GF-D8 (cell line): ENCODE results near the gene PRAMEF1.
"Not testable (repeated sequence)": the region's sequence is repeated elsewhere in the genome, so short reads cannot be mapped to it uniquely, and the experiment has no call there.

ENCODE experiments used
- DNase-seq: peaks from one replicate; lab custom pipeline; 2025; lab: John Stamatoyannopoulos, UW

PRAMEF1 gene

DNA sequence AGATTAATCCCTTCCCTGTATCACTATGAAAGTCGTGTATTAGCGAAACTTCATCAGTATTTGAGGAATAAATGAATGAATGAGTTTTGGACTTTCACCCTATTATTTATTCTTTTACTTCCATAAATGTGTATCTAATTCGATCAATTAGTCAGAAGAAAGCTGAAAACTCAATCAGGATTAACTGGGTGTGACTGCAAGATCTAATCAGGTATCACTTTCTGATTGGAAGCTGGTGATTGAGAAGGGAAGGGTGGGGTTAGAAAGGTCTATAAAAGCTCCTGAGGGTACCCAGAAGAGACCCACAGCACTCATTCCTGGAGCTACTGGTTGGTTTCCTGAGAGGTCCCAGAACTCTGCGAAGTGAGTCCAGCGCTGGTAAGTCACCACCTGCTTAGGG lies at the start of gene PRAMEF1:
Gene PRAMEF1, plus strand, starts transcription at position 301 of the 400 bp plus-strand sequence. CDS start 1,831 bp downstream, outside the sequence.
- DNase-seq: not testable (repeated sequence)

DNA sequence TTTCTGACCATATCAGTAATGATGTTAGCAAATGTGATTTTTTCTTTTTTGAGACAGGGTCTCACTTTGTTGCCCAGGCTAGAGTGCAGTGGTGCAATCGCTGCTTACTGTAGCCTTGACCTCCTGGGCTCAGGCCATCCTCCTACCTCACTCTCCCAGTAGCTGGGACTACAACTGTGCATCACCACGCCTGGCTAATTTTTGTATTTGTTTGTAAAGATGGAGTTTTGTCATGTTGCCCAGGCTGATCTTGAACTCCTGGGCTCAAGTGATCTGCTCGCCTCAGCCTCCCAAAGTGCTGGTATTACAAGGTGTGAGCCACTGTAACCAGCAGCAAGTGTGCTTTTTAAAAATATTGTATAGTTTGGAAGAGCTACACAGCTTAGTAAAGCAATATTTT lies 49.3 kb upstream of the PRAMEF1 start:
- DNase-seq: no peak

DNA sequence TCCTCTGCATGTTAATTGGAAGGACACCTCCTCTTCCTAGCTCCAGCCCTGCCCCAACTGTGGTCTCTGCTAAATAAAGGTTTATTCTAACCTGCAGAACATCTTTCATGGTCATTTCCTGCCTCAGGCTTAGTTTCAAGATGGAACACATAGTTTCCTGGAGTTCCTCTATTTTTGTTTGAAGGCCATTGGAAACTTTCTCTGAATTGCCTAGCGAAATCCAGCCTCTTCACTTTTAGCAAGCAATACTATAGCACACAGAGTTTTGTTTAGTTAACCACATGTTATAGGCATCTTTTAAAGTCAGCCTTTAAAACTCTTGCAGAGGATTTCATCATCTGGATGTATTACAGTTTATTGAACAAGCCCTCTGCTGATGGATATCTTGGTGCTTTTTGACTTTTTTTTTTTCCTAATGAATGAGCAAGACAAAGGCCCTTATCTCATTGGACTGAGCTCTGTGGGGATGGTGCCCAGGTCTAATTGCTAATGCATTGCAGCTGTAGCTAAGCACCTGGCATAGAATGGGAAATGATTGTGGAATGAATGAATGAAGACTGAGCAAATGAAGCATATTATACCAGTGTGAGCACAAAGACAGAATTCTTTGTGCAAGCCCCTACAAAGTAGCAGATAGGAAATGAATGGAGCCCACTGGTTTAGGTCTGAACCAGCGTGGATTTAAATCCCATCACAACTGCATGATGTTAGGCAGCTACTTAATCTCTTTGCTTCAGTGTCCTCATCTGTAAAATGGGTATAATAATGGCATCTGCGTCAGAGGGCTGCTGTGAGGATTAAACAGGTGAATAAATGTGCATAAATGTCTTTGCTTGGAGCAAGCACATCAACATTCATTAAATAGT lies 45.8 kb upstream of the PRAMEF1 start:
- DNase-seq: no peak

DNA sequence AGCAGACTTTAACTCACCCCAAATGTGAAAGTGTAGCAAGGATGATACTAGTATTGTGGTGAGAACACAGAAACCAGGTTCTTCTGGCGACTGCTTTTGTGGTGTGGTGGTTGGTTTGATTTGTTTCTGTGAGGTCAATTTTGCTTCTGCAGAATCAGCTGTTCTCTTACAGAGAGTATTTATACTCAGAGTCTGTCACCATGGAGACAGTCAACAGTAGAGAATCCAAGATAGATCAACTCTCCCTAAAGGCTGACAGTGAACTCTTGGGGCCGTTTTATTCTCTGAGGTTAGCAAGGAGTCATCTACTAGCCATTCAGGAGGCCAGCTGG lies 45.2 kb upstream of the PRAMEF1 start, which contains the start of gene CFAP107:
Gene CFAP107, plus strand, starts transcription at position 209 of the 332 bp plus-strand sequence. CDS start 231 bp downstream, outside the sequence.
- DNase-seq: no peak

GRCh38 chr1:12748778-12749355 lies 42.3 kb upstream of the PRAMEF1 start:
- no peak for DNase-seq

DNA sequence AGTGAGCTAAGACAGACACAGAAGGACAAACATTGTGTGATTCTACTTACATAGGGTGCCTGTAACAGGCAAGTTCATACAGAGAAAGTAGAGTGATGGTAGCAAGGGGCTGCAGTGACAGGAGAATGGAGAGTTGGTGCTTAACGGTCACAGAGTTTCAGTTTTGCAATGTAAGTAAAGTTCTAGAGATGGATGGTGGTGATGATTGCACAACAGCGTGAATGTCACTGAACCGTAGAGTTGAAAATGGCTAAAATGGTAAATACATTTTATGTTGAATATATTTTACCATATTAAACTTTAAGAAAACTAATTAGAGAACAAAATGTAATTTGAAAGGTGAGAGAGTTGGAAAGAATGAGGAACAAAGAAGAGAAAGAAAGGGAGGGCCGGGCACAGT lies 36.5 kb upstream of the PRAMEF1 start:
- DNase-seq: no peak

GRCh38 chr1:12756273-12756672 lies 34.9 kb upstream of the PRAMEF1 start:
- no peak for DNase-seq

DNA sequence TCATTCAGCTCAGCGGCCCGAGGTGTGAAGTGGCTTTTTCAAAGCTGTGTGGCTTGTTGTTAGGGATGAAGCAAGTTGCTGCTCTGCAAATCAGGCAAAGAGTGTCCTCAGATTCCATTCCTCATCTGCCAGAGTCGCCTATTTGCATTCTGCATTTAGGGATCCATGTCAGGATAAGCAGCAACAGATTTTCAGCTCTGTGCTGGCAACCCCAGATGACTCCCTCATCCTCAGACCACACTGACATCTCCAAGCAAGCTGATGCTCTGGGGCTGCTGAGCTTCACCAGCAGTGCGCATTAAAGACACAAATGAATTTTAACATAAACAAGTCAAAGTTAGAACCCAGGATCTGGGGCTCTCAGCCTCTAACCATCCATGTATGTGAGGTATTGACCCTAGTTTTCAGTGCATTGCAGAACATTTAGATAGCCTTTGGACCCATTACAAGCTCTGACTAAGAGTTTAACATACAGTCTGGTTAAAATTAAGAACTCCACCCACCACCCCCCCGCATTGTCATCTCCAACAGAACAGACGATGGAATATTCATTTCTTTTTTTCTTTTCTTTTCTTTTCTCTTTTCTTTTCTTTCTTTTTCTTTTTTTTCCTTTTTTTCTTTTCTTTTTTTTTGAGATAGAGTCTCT lies 34.3 kb upstream of the PRAMEF1 start:
- DNase-seq: no peak

DNA sequence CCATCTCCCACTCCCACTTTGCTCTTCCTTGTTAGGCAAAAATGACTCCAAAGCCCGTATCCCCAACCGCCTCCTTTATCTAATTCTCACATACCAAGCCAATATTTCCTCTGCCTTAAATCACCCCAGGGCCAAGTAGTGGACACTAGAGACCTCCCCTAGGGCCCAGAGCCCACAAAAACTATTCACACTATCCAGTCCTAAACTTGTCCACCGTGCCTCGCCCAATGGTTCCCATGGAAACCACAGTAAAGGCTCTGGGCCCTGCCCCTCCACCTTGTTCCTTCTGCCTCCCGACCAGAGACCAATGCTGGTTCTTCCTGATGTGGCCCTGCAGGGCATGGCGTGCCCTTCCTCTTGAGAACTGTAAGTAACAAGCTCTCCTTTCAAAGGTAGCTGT lies 33.4 kb upstream of the PRAMEF1 start:
- DNase-seq: no peak

- no peak for DNase-seq
Measured at GRCh38 chr1:12760256-12760795, 30.9 kb upstream of the PRAMEF1 start.

- no peak for DNase-seq
Measured at GRCh38 chr1:12761781-12762180, 29.4 kb upstream of the PRAMEF1 start.

DNA sequence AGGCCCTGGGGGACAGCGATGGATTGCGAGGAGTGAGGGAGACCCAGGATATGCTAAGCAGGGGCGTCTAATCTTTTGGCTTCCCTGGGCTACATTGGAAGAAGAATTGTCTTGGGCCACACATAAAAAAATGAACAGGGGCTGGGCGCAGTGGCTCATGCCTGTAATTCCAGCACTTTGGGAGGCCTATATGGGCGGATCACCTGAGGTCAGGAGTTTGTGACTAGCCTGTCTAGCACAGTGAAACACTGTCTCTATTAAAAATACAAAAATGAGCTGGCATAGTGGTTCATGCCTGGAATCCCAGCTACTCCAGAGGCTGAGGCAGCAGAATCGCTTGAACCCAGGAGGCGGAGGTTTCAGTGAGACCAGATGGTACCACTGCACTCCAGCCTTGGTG lies 28.4 kb upstream of the PRAMEF1 start:
- no peak for DNase-seq

DNA sequence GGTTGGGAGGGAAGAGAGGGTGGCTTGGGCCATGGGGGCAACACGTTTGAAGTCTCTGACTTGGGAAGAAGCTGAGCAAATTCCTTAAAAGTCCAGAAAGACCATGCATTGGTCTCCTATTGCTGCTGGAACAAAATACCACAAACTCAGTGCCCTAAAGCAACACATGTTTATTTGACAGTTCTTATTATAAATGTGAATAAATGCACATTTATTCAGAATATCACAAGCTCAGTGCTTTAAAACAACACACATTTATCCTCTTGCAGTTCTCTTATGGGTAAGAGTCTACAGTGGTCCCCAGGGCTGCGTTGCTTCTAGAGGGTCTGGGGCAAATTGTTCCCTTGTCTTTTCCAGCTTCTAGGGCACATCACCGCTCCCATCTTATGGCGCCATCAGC lies 27.7 kb upstream of the PRAMEF1 start:
- DNase-seq: no peak

GRCh38 chr1:12764016-12764415 lies 27.2 kb upstream of the PRAMEF1 start:
- DNase-seq: no peak

GRCh38 chr1:12769031-12769430 lies 22.2 kb upstream of the PRAMEF1 start:
- no peak for DNase-seq

- no peak for DNase-seq
Measured at GRCh38 chr1:12769976-12770505, 21.2 kb upstream of the PRAMEF1 start.

DNA sequence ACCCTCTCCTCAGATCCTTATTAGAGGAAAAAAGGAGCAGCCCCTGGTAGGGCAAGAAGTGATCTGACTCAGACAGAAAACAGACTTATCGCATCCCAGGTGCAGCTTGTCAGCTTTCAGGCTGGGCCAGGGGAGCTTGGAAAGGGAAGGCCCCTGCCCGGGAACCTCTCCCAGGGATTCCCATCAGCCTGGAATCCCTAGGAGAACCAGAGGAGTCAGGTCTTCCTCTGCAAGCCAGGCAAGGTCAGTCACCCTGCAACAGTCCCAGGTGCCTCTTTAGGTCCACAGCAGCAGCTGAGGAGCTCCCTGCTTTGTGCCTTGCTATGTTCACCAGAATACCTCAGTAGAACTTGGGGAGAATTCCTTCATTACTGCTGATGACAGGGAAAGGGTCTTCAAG lies 20.6 kb upstream of the PRAMEF1 start:
- no peak for DNase-seq

DNA sequence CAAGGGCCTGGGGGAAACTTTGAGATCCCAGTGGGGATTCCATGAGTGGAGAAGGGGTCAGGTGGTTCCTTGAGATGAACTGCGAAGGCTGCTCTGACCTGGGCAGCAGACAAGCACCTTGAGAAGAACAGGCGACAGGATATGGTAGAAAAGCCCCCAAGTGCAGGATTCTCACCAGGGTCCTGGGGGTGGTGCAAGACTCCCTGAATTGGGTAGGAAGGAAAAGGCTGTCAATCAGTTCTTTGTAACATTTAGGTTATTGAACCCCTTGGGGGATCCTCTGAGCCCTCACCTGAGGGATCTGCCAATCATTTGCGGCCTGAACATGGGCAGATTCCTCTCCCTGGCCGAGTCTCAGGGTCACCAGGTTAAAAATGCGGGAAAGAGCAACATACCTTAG lies 20.0 kb upstream of the PRAMEF1 start:
- DNase-seq: no peak

- DNase-seq: no peak
Measured at GRCh38 chr1:12772520-12772919, 18.7 kb upstream of the PRAMEF1 start.

GRCh38 chr1:12773438-12773837 lies 17.8 kb upstream of the PRAMEF1 start, which contains the start of gene PRAMEF12:
Gene PRAMEF12 (plus strand): TSS chr1:12773738. CDS start chr1:12774868, 1,130 bp downstream.
- DNase-seq: no peak

DNA sequence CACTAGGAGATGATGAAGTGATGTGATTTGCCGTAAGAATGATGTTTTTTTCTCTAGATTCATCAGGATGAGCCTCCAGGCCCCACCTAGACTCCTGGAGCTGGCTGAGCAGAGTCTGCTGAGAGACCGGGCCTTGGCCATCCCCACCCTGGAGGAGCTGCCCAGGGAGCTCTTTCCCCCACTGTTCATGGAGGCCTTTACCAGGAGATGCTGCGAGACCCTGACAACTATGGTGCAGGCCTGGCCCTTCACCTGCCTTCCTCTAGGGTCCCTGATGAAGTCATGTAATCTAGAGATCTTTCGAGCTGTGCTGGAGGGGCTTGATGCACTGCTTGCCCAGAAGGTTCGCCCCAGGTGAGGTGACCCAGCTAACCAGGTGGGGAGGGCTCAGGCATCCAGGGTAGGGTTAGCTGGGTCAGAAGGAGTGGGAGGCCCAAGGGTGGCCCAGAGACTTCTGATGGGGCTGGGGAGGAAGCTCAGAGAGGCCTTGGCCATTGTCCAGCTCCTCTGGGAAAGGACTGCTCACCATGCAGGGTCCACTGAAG lies 16.3 kb upstream of the PRAMEF1 start:
- DNase-seq: no peak

DNA sequence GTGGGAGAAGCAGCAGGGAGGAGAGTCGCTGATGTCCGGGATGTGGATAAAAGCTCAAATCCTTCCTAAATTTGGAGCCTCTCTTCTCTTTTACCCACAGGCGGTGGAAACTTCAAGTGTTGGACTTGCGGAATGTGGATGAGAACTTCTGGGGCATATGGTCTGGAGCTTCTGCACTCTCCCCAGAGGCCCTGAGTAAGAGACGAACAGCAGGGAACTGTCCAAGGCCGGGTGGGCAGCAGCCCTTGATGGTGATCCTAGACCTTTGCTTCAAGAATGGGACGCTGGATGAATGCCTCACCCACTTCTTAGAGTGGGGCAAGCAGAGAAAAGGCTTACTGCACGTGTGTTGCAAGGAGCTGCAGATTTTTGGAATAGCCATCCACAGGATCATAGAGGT lies 15.8 kb upstream of the PRAMEF1 start:
- no peak for DNase-seq
